GM23248 (cell line): ENCODE data around the gene WDR13.

Experiments
- EZH2 ChIP-seq: fragments of 200-600 bp; sonication (generic); IDR thresholded peaks from 2 replicates; pipeline ENCODE4 v1.6.1; 2018; ENCODE audit warnings: antibody characterized with exemption, mild to moderate bottlenecking; ENCODE audit not compliant: insufficient read depth, poor library complexity, severe bottlenecking
- EZH2phosphoT487 ChIP-seq: fragments of 200-600 bp; sonication (generic); IDR thresholded peaks from 2 replicates; pipeline ENCODE4 v1.6.1; 2018; ENCODE audit warnings: antibody characterized with exemption, moderate library complexity, mild to moderate bottlenecking, low read depth; ENCODE audit not compliant: insufficient read depth

DNA sequence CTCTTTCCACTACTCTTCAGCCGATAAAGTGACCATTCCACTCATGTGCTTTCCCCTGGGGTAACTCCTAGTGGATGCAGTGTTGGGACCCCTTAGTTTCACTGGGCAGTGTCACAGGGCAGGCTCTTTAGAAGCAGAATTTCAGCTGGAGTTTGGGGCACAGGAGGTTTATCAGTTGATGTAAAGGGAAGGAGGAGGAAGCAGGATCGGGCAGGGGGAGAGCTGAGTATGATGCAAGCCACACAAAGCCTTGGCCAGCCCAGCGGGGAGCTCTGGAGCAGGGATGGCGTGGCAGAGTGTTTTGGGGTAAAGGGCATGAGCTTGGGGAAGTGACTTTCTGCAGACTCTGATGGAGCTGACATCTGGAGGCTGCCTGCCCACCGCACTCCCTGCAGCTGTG, 19.3 kb downstream of the WDR13 start:
- no peak for TF ChIP-seq EZH2
- no peak for TF ChIP-seq EZH2phosphoT487
